Measurements from ENCODE around the gene TAGAP. TPM values are rescaled to one million over a fixed set of nuclear protein-coding genes. Genes with fewer than 3 reads are reported as not detected.

TAGAP gene
- total and polyA plus RNA-seq, 9 of the 15 experiments (the other 6 are each of a cell fraction or from before 2014, with no cell fraction given): 0.07 TPM; not detected in 8

- no TSS peak for BruUV-seq (replicated peaks)
- in situ Hi-C loops (cut with MboI) (no loop called here), intact Hi-C loops (cut with micrococcal nuclease) (no loop called here)
- Histone ChIP-seq H3K4me1 (replicated peaks in 1 of 2; ENCODE audit: control insufficient read depth in 2 of 2, insufficient read depth in 2 of 2, low read length in 2 of 2) (no peaks in the 10 kb centered on the region), H3K36me3 (ENCODE audit: control insufficient read depth, insufficient read depth, low read length) (no peaks in the 10 kb centered on the region), H3K9me3 (replicated peaks; ENCODE audit: control insufficient read depth, insufficient read depth, low read depth, low read length) (no peaks in the 10 kb centered on the region), H3K79me2 (ENCODE audit: control insufficient read depth, insufficient read depth, low read length) (no peaks in the 10 kb centered on the region), H3K9ac (ENCODE audit: insufficient read depth in 1 of 2, low read depth in 2 of 2, low read length in 2 of 2) (no peak overlapping the region), H3K27ac (ENCODE audit: extremely low read depth, low read depth, low read length) (no peak overlapping the region), H3K9me1 (ENCODE audit: control insufficient read depth, insufficient read depth, low read length) (no peaks in the 10 kb centered on the region), H3K4me2 (ENCODE audit: insufficient read depth, low read length) (no peak overlapping the region), H3K27me3 (ENCODE audit: control insufficient read depth in 2 of 2, insufficient read depth in 2 of 2, low read length in 2 of 2) (peaks cover 23 to 29% of the 10 kb centered on the region in 2 experiments), H2AFZ (ENCODE audit: low read depth, low read length) (no peak overlapping the region), H4K20me1 (replicated peaks; ENCODE audit: control insufficient read depth, insufficient read depth, low read length) (no peaks in the 10 kb centered on the region), H3K4me3 (no peak overlapping the region)
- TF ChIP-seq TCFL5 (CRISPR knock-in tag; conservative IDR thresholded peaks at IDR 0.05) (no peak), ZKSCAN1 (IDR thresholded peaks at IDR 0.05; ENCODE audit: low read depth, low read length) (no peak), MCM5 (IDR thresholded peaks at IDR 0.05; ENCODE audit: low read depth) (no peak), SMAD1 (IDR thresholded peaks at IDR 0.05; ENCODE audit: low read depth, low read length, partially characterized antibody) (no peak), FOXK1 (CRISPR knock-in tag; IDR thresholded peaks at IDR 0.05; ENCODE audit: borderline replicate concordance) (no peak)
- ATAC-seq (no peak), DNase-seq (ENCODE audit: extremely low read depth in 1 of 4, low spot score in 3 of 4) (no peak), FAIRE-seq (no peak)
- ChIA-PET POLR2A (no interaction called here), CTCF (ENCODE audit: low intra/inter-chr PET ratio) (no interaction called here)
- WGBS (ENCODE audit: insufficient coverage, low coverage, missing lambda C conversion rate): 3% methylated on average over 2 of the region's 2 CpGs
These were observed 30.1 kb upstream of the TAGAP start for GRCh38 chr6:159074876-159075275.

- peak; percentile 72 for FAIRE-seq
- TF ChIP-seq HNRNPUL1 (IDR thresholded peaks at IDR 0.05; ENCODE audit: low read length) (no peak), NR2F6 (CRISPR knock-in tag; IDR thresholded peaks at IDR 0.05) (no peak), MCM7 (IDR thresholded peaks at IDR 0.05) (no peak), GTF2B (IDR thresholded peaks at IDR 0.05; ENCODE audit: extremely low read depth, insufficient read length) (no peak), ZSCAN29 (IDR thresholded peaks at IDR 0.05) (no peak), THRAP3 (IDR thresholded peaks at IDR 0.05; ENCODE audit: borderline replicate concordance) (no peak), NR2C1 (IDR thresholded peaks at IDR 0.05) (no peak), NR2C1 (tag; IDR thresholded peaks at IDR 0.05) (peak; percentile 55), BCL6 (CRISPR knock-in tag; IDR thresholded peaks at IDR 0.05) (no peak), USF1 (CRISPR knock-in tag; IDR thresholded peaks at IDR 0.05) (peak; percentile 93), SMARCE1 (IDR thresholded peaks at IDR 0.05) (no peak), ZNF143 (CRISPR knock-in tag; IDR thresholded peaks at IDR 0.05) (peak; percentile 75), NR2C2 (CRISPR knock-in tag; IDR thresholded peaks at IDR 0.05) (no peak), NR2C2 (tag; IDR thresholded peaks at IDR 0.05) (0 out of 2 replicates have a peak, but pooled peaks have one; percentile 40), ARID1B (IDR thresholded peaks at IDR 0.05) (no peak)
These were observed 29.4 kb upstream of the TAGAP start for GRCh38 chr6:159074120-159074684.

More at GRCh38 chr6:159074120-159074684, 29.4 kb upstream of the TAGAP start:
- CTCF ChIA-PET (ENCODE audit: low intra/inter-chr PET ratio): no interaction called here
- Histone ChIP-seq H3K4me1 (replicated peaks in 1 of 2; ENCODE audit: control insufficient read depth in 2 of 2, insufficient read depth in 2 of 2, low read length in 2 of 2) (no peaks in the 10 kb centered on the region), H3K9ac (ENCODE audit: insufficient read depth in 1 of 2, low read depth in 2 of 2, low read length in 2 of 2) (no peak overlapping the region), H3K4me3 (no peak overlapping the region), H3K36me3 (ENCODE audit: control insufficient read depth, insufficient read depth, low read length) (no peaks in the 10 kb centered on the region), H3K4me2 (ENCODE audit: insufficient read depth, low read length) (peak overlapping the region; percentile 61), H2AFZ (ENCODE audit: low read depth, low read length) (peak overlapping the region; percentile 94), H3K79me2 (ENCODE audit: control insufficient read depth, insufficient read depth, low read length) (no peaks in the 10 kb centered on the region), H3K9me3 (replicated peaks; ENCODE audit: control insufficient read depth, insufficient read depth, low read depth, low read length) (no peaks in the 10 kb centered on the region), H4K20me1 (replicated peaks; ENCODE audit: control insufficient read depth, insufficient read depth, low read length) (no peaks in the 10 kb centered on the region), H3K27ac (ENCODE audit: extremely low read depth, low read depth, low read length) (no peak overlapping the region), H3K27me3 (ENCODE audit: control insufficient read depth in 2 of 2, insufficient read depth in 2 of 2, low read length in 2 of 2) (peaks cover 23 to 33% of the 10 kb centered on the region in 2 experiments), H3K9me1 (ENCODE audit: control insufficient read depth, insufficient read depth, low read length) (no peaks in the 10 kb centered on the region)
- peak; percentile 94 for ATAC-seq
- WGBS (ENCODE audit: insufficient coverage, low coverage, missing lambda C conversion rate): 0% methylated on average over 3 of the region's 3 CpGs
- intact Hi-C loops (cut with micrococcal nuclease) (no loop called here), in situ Hi-C loops (cut with MboI) (no loop called here)
- POLR2A ChIA-PET: no interaction called here
- DNase-seq (ENCODE audit: extremely low read depth in 1 of 4, low spot score in 3 of 4): peak; percentile 20 to 65 (median 54)
- BruUV-seq (replicated peaks): no TSS peak
